Endodermal cell (in vitro differentiated cells): ENCODE data around the gene RNF4. TPM values are rescaled to one million over a fixed set of nuclear protein-coding genes. Genes with fewer than 3 reads are reported as not detected.

Experiments used
- DNase-seq: peaks from one replicate; pipeline ENCODE4 v3.0.0-alpha.2; 2017
- H3K27ac ChIP-seq: 2 replicates; pipeline ENCODE4 v1.5.1; 2013; ENCODE audit warnings: mild to moderate bottlenecking, low read depth, low read length, moderate library complexity
- H3K27me3 ChIP-seq: 2 replicates; pipeline ENCODE4 v1.6.1; 2013; ENCODE audit warnings: mild to moderate bottlenecking, low read length, moderate library complexity; ENCODE audit not compliant: insufficient read depth, control insufficient read depth, poor library complexity, severe bottlenecking
- H3K36me3 ChIP-seq: 2 replicates; pipeline ENCODE4 v1.7.0; 2013; ENCODE audit warnings: mild to moderate bottlenecking, low read length, moderate library complexity; ENCODE audit not compliant: control insufficient read depth, insufficient read depth
- H3K4me1 ChIP-seq: one replicate; pipeline ENCODE4 v1.7.0; 2013; ENCODE audit warnings: low read length; ENCODE audit not compliant: control insufficient read depth, insufficient read depth
- H3K4me3 ChIP-seq: 2 replicates; pipeline ENCODE4 v1.5.1; 2013; ENCODE audit warnings: mild to moderate bottlenecking, low read length, moderate library complexity
- H3K9ac ChIP-seq: 2 replicates; pipeline ENCODE4 v1.6.1; 2013; ENCODE audit warnings: mild to moderate bottlenecking, low read length, moderate library complexity; ENCODE audit not compliant: poor library complexity, severe bottlenecking; ENCODE audit errors: extremely low read depth
- H3K9me3 ChIP-seq: 2 replicates; pipeline ENCODE4 v1.6.1; 2013; ENCODE audit warnings: mild to moderate bottlenecking, low read length, moderate library complexity; ENCODE audit not compliant: control insufficient read depth
- H3K27ac Mint-ChIP-seq: 2 replicates; pipeline ENCODE4 v1.8.0; 2020; ENCODE audit warnings: mixed read lengths
- H3K27me3 Mint-ChIP-seq: 2 replicates; pipeline ENCODE4 v1.8.0; 2021; ENCODE audit warnings: mild to moderate bottlenecking, mixed read lengths; ENCODE audit not compliant: insufficient read depth
- H3K36me3 Mint-ChIP-seq: 2 replicates; pipeline ENCODE4 v1.8.0; 2020; ENCODE audit warnings: low read depth, mixed read lengths
- H3K4me1 Mint-ChIP-seq: 2 replicates; pipeline ENCODE4 v1.8.0; 2020; ENCODE audit warnings: mixed read lengths
- H3K4me3 Mint-ChIP-seq: 2 replicates; pipeline ENCODE4 v1.8.0; 2020; ENCODE audit warnings: mild to moderate bottlenecking, moderate library complexity, mixed read lengths
- H3K9me3 Mint-ChIP-seq: 2 replicates; pipeline ENCODE4 v1.8.0; 2020; ENCODE audit warnings: mild to moderate bottlenecking, mixed read lengths
- WGBS, 2 experiments: methylation state at CpG; one replicate each; pipeline versions ENCODE4 v1.1.5 to v1.1.7; 2013; ENCODE audit warnings: missing lambda C conversion rate in 2 of 2, mixed read lengths in 1 of 2; ENCODE audit not compliant: insufficient coverage in 1 of 2, insufficient read length in 1 of 2; 5-methylcytosine and 5-hydroxymethylcytosine counted together
- total RNA-seq, 2 donors: library from RNA; stranded (reverse); fragmentation: NEBNext Ultra II Directional in 1 of 2; extraction: Animal tissue kit (Norgen Biotek cat#: 25700) in 1 of 2; gene quantifications; 2 replicates in 1 of 2; 3 replicates in 1 of 2; pipeline ENCODE4 v1.2.1, GENCODE V29; 2021
- TF ChIP-seq, protein P1 (sequence below): fragments of 200-600 bp; sonication (generic); conservative IDR thresholded peaks from 2 replicates; pipeline ENCODE4 v1.5.0; 2021; ENCODE audit warnings: antibody characterized with exemption, mild to moderate bottlenecking

The RNF4 gene
- total RNA-seq, 2 donors from 2014 or later, result 73.2 to 93.6 TPM

DNA sequence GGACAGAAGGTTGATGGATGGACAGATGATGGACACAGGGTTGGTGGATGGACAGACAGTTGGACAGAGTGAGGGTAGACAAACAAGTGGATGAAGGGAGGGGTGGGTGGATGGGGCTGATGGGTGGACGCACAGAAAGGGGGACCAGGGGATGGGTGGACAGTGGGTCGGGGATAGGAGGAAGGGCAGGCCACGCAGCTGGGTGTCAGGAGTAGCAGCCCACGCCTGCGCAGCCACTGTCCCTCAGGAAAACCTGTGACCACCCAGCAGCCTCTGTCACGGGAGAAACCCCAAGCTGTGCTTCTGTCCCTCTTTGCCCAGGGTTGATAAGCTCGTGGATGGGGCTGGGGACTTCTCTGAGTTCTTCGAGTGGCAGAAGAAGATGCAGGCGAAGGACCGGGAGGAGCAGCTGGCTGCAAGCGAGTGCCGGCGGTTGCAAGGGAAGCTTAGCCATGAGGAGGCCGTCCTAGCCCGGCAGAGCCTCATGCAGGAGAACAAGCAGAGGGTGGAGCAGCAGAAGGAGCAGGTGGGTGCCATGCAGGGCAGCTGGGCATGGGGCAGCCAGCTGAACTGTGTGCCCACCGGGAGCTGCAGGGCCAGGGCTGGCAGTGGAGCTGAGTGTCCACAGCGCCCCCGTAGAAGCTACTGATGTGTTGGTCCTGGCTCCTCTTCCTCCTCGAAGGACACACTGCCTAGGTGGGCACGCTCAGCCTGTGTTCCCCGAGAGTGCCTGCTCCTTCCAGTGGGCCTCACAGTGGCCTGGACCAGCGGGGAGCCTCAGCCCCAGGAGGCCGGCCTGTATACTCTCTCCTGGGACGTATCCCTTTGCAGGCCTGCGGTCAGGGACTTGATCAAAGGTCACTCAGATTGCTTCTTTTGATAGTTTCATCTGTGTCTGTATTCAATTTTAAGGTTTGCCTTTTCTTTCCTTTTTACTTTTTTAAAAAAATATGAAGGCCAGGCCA, 16.8 kb upstream of the RNF4 start:
- no peak overlapping the region for H3K27ac ChIP-seq
- H3K36me3 Mint-ChIP-seq, result no peaks in the 10 kb centered on the region
- no peak overlapping the region for H3K4me3 Mint-ChIP-seq
- H3K27me3 Mint-ChIP-seq, result peaks cover 3% of the 10 kb centered on the region
- no peaks in the 10 kb centered on the region for H3K27me3 ChIP-seq
- H3K4me3 ChIP-seq, result no peak overlapping the region
- no peak overlapping the region for H3K9ac ChIP-seq
- no peak overlapping the region for H3K27ac Mint-ChIP-seq
- 88 to 91% methylated on average over 20 to 25 of the region's 25 CpGs for WGBS, 2 experiments
- no peaks in the 10 kb centered on the region for H3K36me3 ChIP-seq
- no peak for DNase-seq
- H3K4me1 ChIP-seq, result no peaks in the 10 kb centered on the region
- TF ChIP-seq, protein P1, sequence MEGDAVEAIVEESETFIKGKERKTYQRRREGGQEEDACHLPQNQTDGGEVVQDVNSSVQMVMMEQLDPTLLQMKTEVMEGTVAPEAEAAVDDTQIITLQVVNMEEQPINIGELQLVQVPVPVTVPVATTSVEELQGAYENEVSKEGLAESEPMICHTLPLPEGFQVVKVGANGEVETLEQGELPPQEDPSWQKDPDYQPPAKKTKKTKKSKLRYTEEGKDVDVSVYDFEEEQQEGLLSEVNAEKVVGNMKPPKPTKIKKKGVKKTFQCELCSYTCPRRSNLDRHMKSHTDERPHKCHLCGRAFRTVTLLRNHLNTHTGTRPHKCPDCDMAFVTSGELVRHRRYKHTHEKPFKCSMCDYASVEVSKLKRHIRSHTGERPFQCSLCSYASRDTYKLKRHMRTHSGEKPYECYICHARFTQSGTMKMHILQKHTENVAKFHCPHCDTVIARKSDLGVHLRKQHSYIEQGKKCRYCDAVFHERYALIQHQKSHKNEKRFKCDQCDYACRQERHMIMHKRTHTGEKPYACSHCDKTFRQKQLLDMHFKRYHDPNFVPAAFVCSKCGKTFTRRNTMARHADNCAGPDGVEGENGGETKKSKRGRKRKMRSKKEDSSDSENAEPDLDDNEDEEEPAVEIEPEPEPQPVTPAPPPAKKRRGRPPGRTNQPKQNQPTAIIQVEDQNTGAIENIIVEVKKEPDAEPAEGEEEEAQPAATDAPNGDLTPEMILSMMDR, result no peak
- H3K9me3 ChIP-seq, result no peaks in the 10 kb centered on the region
- no peaks in the 10 kb centered on the region for H3K9me3 Mint-ChIP-seq
- no peaks in the 10 kb centered on the region for H3K4me1 Mint-ChIP-seq

DNA sequence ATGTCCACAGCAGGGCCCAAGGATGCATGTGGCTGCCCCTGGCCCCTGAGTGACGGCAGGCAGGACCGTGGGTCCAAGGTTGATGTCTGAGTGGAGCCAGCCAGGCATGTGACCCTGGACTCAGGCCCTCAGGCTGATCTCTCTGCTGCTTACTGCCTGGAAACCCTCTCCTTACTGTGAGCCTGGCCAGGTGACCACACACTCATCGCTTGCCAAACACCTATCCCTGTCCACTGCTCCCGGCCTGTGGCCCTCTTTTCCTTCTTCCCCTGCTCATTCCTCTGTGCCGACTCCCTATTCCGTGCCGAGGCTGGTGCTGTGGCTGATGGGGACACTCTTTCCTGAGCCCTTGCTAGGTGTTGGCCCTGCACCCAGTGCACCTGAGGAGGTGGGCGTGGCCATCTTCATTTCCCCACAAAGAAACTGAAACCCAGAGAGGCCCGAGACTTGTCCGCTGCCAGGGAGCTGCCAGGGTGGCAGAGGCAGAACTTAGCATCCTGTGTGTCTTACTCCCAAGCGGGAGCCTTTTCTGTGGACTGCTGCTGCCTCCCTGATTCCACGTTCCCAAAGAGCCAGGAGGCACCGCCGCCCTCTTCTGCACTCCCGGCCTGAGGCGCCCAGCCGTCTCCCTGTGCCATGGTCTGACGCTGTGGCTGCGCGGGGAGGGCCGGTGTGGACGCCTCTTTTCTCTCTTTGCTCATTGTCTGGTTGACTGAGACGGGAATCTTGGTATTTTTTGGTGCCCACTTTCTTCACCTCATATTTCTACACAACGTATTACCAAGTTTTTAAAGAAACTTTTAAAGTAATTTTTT, 11.2 kb upstream of the RNF4 start:
- no peak overlapping the region for H3K4me3 Mint-ChIP-seq
- H3K4me1 Mint-ChIP-seq, result peaks cover 7% of the 10 kb centered on the region
- no peak overlapping the region for H3K27ac ChIP-seq
- H3K36me3 ChIP-seq, result no peaks in the 10 kb centered on the region
- H3K9me3 ChIP-seq, result no peaks in the 10 kb centered on the region
- H3K4me3 ChIP-seq, result no peak overlapping the region
- no peak overlapping the region for H3K27ac Mint-ChIP-seq
- no peaks in the 10 kb centered on the region for H3K4me1 ChIP-seq
- no peaks in the 10 kb centered on the region for H3K36me3 Mint-ChIP-seq
- no peaks in the 10 kb centered on the region for H3K9me3 Mint-ChIP-seq
- H3K27me3 ChIP-seq, result peaks cover 10% of the 10 kb centered on the region
- H3K9ac ChIP-seq, result no peak overlapping the region
- peaks cover 11% of the 10 kb centered on the region for H3K27me3 Mint-ChIP-seq
- WGBS, 2 experiments, result 88 to 92% methylated on average over 16 to 24 of the region's 24 CpGs
- no peak for DNase-seq
- TF ChIP-seq, protein P1, result no peak

DNA sequence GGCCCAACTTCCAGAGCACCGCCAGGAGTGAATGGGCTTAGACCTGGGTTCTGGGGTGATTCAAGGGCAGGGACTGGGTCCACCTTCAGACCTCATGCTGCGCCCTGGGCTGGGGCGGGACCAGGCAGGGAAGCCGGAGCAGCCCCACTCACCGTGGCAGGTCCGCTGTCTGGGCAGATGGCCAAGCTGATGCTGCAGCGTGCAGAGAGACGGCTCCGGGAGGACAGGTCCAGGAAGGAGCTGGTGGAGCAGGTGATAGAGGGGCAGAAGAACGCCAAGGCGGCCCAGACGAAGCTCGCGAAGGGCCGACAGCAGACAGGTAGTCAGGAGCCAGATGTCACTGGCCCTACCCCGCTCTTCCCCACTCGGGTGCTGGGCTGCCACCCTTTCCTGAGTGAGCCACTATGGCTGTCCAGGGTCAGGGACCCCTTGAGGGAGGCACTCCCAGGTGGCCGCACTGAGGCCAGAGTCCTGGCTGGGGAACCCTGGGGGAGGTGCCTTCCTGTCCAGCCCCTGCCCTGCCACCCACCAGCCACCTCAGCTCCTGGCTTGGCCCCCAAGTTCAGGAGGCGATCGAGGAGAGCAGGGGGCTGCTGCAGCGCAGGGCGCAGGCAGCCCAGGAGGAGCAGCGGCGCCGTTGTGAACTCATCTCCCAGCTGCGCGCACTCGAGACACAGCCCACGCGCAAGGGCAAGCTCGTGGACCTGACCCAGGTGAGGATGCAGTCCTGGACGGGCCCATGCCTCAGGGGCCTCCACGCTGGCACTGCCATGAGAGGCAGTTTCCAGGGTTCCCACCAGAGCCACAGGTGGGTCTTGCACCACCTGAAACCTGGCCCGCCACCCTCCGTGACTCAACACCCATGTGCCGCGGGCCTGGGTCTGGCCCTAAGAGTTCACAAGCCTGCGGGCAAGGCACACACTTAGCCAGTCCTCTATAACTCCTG, 10.1 kb upstream of the RNF4 start:
- no peak overlapping the region for H3K9ac ChIP-seq
- no peak overlapping the region for H3K27ac Mint-ChIP-seq

More for the DNA sequence above, 10.1 kb upstream of the RNF4 start:
- Histone ChIP-seq H3K4me3 (no peak overlapping the region), H3K36me3 (no peaks in the 10 kb centered on the region), H3K27me3 (peaks cover 19% of the 10 kb centered on the region), H3K9me3 (no peaks in the 10 kb centered on the region), H3K27ac (no peak overlapping the region), H3K4me1 (no peaks in the 10 kb centered on the region)
- H3K36me3 Mint-ChIP-seq, result no peaks in the 10 kb centered on the region
- no peak overlapping the region for H3K4me3 Mint-ChIP-seq
- H3K27me3 Mint-ChIP-seq, result peaks cover 21% of the 10 kb centered on the region
- TF ChIP-seq, protein P1, result no peak
- peaks cover 7% of the 10 kb centered on the region for H3K4me1 Mint-ChIP-seq
- no peaks in the 10 kb centered on the region for H3K9me3 Mint-ChIP-seq
- 92 to 93% methylated on average over 18 to 38 of the region's 38 CpGs for WGBS, 2 experiments
- no peak for DNase-seq
